GM12891 (cell line): ENCODE data around the gene ZDHHC11.

ENCODE experiments used
- POLR2A ChIP-seq: IDR thresholded peaks from 2 replicates; pipeline ENCODE4 v1.6.1; 2011; ENCODE audit warnings: low read depth, low read length, control low read depth
- SPI1 ChIP-seq: IDR thresholded peaks from 2 replicates; pipeline ENCODE4 v1.6.1; 2011; ENCODE audit warnings: low read depth, low read length, control low read depth

- TF ChIP-seq POLR2A (no peak), SPI1 (no peak)
These were observed 30.2 kb upstream of the ZDHHC11 start for GRCh38 chr5:880816-881550.
